Activated T-cell treated with anti-CD3 and anti-CD28 coated beads for 4 hours (primary cell): ENCODE data around the gene BCO2.
"Not testable (repeated sequence)": the region's sequence is repeated elsewhere in the genome, so short reads cannot be mapped to it uniquely, and the experiment has no call there.

Experiments
- DNase-seq: peaks from one replicate; pipeline ENCODE4 v3.0.0-alpha.2; 2020

Gene BCO2

GRCh38 chr11:112167145-112167544 lies 8.2 kb upstream of the BCO2 start, which contains the start of gene TEX12:
Gene TEX12 (plus strand): TSS chr11:112167372. CDS start chr11:112169269, 1,897 bp downstream.
- DNase-seq, result no peak

- no peak for DNase-seq
These were observed 2.8 kb upstream of the BCO2 start for GRCh38 chr11:112172362-112172994.

- no peak for DNase-seq
These were observed 2.2 kb upstream of the BCO2 start for GRCh38 chr11:112173152-112173551.

- DNase-seq, result no peak
These were observed 264 bp downstream of the BCO2 start for GRCh38 chr11:112175599-112175952.

GRCh38 chr11:112176077-112176476 lies 765 bp downstream of the BCO2 start:
- no peak for DNase-seq

- DNase-seq, result no peak
These were observed 2.3 kb downstream of the BCO2 start for GRCh38 chr11:112177589-112177988.

- DNase-seq, result no peak
These were observed 3.1 kb downstream of the BCO2 start for GRCh38 chr11:112178428-112178827.

- no peak for DNase-seq
These were observed 3.6 kb downstream of the BCO2 start for GRCh38 chr11:112178936-112179335.

GRCh38 chr11:112179601-112180000 lies 4.3 kb downstream of the BCO2 start:
- DNase-seq, result no peak

- no peak for DNase-seq
These were observed 7.6 kb downstream of the BCO2 start for GRCh38 chr11:112182867-112183266.

GRCh38 chr11:112185883-112186282 lies 10.6 kb downstream of the BCO2 start:
- no peak for DNase-seq

- no peak for DNase-seq
These were observed 11.0 kb downstream of the BCO2 start for GRCh38 chr11:112186304-112186703.

GRCh38 chr11:112195113-112195512 lies 19.8 kb downstream of the BCO2 start:
- DNase-seq, result not testable (repeated sequence)

GRCh38 chr11:112195951-112196351 lies 20.6 kb downstream of the BCO2 start:
- no peak for DNase-seq

GRCh38 chr11:112196519-112197087 lies 21.3 kb downstream of the BCO2 start:
- DNase-seq, result no peak

- DNase-seq, result not testable (repeated sequence)
These were observed 23.8 kb downstream of the BCO2 start for GRCh38 chr11:112199101-112199500.

- no peak for DNase-seq
These were observed 24.9 kb downstream of the BCO2 start for GRCh38 chr11:112200252-112200651.

GRCh38 chr11:112206071-112206470 lies 30.8 kb downstream of the BCO2 start:
- DNase-seq, result no peak

GRCh38 chr11:112210890-112211289 lies 35.6 kb downstream of the BCO2 start:
- DNase-seq, result no peak

GRCh38 chr11:112211536-112211935 lies 36.2 kb downstream of the BCO2 start:
- DNase-seq, result no peak

- no peak for DNase-seq
These were observed 37.0 kb downstream of the BCO2 start for GRCh38 chr11:112212290-112212689.

- no peak for DNase-seq
These were observed 37.4 kb downstream of the BCO2 start for GRCh38 chr11:112212710-112213109.

GRCh38 chr11:112213753-112214152 lies 38.4 kb downstream of the BCO2 start:
- no peak for DNase-seq

GRCh38 chr11:112215621-112216020 lies 40.3 kb downstream of the BCO2 start:
- DNase-seq, result no peak

- no peak for DNase-seq
These were observed 41.3 kb downstream of the BCO2 start for GRCh38 chr11:112216561-112217105.
